ENCODE data around the gene SLC2A2.
A peak's percentile ranks its signal among the peaks of the same experiment; 100 is the strongest.

SLC2A2 gene

GRCh38 chr3:171028025-171028778, 1.7 kb upstream of the SLC2A2 start:
- peak; percentile 80 for DNase-seq

GRCh38 chr3:171023566-171023965, 3.0 kb downstream of the SLC2A2 start:
- DNase-seq = no peak

GRCh38 chr3:171021377-171021776, 5.1 kb downstream of the SLC2A2 start:
- no peak for DNase-seq

- peak; percentile 5 for DNase-seq
Measured at GRCh38 chr3:171018156-171018935, 8.2 kb downstream of the SLC2A2 start.

- no peak for DNase-seq
Measured at GRCh38 chr3:171013822-171014748, 12.4 kb downstream of the SLC2A2 start.

- DNase-seq = no peak
Measured at GRCh38 chr3:171011873-171012336, 14.6 kb downstream of the SLC2A2 start.

- no peak for DNase-seq
Measured at GRCh38 chr3:171011109-171011872, 15.2 kb downstream of the SLC2A2 start.

GRCh38 chr3:171007316-171007715, 19.2 kb downstream of the SLC2A2 start:
- no peak for DNase-seq

GRCh38 chr3:171005648-171006047, 20.9 kb downstream of the SLC2A2 start:
- no peak for DNase-seq

GRCh38 chr3:171001957-171002694, 24.4 kb downstream of the SLC2A2 start:
- peak; percentile 14 for DNase-seq

- no peak for DNase-seq
Measured at GRCh38 chr3:171001250-171001893, 25.1 kb downstream of the SLC2A2 start.

GRCh38 chr3:171000281-171000680, 26.2 kb downstream of the SLC2A2 start:
- no peak for DNase-seq

GRCh38 chr3:170999737-171000242, 26.7 kb downstream of the SLC2A2 start:
- no peak for DNase-seq

GRCh38 chr3:170997961-170998913, 28.3 kb downstream of the SLC2A2 start:
- DNase-seq = no peak

GRCh38 chr3:170992854-170993253, 33.7 kb downstream of the SLC2A2 start:
- no peak for DNase-seq

- no peak for DNase-seq
Measured at GRCh38 chr3:170991664-170992063, 34.9 kb downstream of the SLC2A2 start.

GRCh38 chr3:170989100-170989648, 37.3 kb downstream of the SLC2A2 start:
- DNase-seq = no peak

GRCh38 chr3:170988378-170988777, 38.1 kb downstream of the SLC2A2 start:
- DNase-seq = no peak

GRCh38 chr3:170985304-170985703, 41.2 kb downstream of the SLC2A2 start:
- DNase-seq = no peak
